NCI-H345 treated with DMSO at 0.1 percent for 48 hours (cell line): ENCODE results near the gene CLDN9.

Experiments used
- DNase-seq: peaks from one replicate; lab custom pipeline; 2025; ENCODE audit not compliant: unreplicated experiment; lab: John Stamatoyannopoulos, UW

CLDN9 gene

GRCh38 chr16:2974319-2975056 lies 38.2 kb upstream of the CLDN9 start:
- DNase-seq, result no peak

DNA sequence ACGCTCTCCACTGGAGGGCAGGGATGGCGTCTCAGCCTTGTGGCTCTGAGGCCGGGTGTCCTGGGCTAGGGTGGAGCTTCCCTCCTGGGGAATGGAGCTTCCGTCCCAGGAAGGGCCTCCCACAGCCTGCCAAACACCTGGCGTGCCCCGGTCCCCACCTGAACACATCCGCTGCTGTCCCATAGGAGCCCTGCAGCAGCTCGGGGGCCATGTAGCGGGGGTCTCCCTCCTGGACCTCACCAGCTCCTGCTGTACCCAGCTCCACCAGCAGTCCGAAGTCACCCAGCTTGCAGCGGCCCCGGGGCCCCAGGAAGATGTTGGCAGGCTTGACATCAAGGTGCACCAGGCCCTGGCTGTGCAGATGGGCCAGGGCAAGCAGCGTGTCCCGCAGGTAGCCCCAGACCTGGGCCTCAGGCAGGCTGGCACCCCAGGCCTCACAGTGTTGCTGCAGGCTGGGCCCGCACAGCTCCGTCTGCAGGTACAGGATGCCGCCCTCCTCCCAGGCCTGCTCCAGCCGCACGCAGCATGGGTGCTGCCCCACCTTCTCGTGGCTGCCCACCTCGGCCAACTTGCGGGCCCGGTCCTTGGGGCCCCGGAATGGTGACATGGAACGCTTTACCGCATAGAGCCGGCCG lies 37.4 kb upstream of the CLDN9 start:
- DNase-seq, result no peak

- no peak for DNase-seq
Observed at GRCh38 chr16:2976201-2976600, 36.5 kb upstream of the CLDN9 start.

DNA sequence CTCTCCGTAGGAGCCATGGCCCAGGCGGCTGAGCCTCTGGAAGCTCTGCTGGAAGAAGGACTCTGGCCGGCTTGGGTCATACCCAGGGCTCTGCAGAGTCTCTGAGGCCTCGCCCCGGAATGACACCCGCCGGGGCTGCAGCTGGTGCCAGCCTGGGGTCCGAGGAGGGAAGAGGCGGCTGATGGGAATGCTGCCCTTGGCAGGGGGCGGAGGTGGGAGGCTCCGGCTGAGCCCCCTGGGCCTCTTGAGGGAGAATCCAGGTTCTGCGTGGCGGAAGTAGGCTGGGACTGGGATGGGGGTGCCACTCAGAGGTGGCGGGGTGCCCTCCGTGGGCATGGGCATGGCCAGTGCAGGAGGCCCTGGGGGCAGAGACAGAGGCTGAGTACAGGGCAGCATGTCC lies 36.0 kb upstream of the CLDN9 start:
- DNase-seq, result no peak

- DNase-seq, result peak; percentile 65
Observed at GRCh38 chr16:2977440-2977839, 35.3 kb upstream of the CLDN9 start.

- no peak for DNase-seq
Observed at GRCh38 chr16:2979669-2980226, 33.0 kb upstream of the CLDN9 start.

DNA sequence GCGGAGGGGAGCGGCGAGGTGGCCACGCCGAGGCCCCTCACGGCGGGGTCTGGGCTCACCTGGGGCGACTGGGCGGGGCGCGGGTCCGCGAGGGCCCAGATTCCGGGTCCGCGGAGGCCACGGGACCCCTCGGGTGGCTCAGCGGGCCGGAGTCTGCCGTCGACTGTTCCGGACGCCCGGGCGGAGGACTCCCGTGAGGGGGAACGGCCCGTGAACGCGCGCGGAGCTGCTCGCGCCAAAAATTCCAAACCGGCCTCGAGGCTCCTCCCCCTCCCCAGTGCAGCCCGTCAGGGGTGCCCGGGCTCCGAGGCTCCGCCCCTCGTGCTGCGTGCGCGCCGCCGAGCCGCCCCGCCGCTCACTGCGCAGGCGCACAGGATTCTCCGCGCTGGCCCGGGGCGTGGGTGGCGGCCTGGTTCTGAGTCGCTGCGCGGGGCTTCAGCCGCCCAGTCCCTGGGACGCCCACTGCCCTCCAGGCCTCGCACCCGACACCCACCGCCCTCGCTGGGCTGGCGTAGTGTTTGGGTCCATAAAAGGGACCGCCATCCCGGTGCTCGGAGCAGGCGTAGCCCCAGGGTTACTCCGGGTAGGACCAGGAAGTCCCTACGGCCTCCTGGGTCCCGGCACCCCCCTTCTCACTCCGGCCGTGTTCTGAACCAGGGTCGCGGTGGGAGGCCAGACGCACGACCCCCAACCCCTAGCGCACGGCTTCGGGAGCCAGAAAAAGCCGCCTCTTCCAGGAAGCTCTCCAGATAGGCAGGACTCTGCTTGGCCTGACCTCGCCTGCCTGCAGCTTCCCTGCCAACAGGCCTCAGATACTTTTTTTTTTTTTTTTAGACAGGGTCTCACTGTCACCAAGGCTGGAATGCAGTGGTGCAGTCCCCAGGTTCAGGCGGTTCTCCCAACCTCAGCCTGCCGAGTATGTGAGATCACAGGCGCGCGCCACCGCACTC lies 32.2 kb upstream of the CLDN9 start, which contains the start of gene PKMYT1:
Gene PKMYT1, minus strand, starts transcription at position 220 of the 950 bp plus-strand sequence. CDS start 789 bp downstream, outside the sequence.
- DNase-seq, result peak; percentile 85

DNA sequence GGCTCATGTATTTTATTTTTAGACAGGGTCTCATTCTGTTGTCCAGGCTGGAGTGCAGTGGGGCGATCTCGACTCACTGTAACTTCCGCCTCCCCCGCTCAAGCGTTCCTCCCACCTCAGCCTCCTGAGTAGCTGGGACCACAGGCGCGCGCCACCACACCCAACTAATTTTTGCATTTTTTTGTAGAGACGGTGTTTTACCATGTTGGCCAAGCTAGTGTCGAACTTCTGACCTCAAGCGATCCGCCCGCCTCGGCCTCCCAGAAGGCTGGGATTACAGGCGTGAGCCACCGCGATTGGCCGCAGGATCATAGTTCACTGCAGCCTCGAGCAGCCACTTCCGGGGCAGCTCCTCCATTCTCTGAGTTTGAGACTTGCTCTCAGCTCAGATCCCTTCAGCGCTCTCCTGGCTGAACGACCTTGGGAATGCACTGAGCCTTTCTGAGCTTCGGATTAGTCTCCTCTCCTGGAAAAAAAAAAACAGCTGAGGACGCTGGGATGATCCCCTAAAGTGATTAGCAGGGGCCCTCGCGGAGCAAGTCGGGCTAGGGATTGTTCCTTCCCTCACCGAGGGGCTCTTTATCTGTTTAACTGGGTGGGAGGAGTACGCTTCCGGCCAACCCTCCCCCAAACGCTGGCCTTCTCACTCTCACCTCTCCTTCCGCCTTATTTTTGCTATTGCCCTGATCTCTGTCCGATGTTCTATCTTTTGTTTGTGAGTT lies 31.4 kb upstream of the CLDN9 start:
- DNase-seq, result no peak

DNA sequence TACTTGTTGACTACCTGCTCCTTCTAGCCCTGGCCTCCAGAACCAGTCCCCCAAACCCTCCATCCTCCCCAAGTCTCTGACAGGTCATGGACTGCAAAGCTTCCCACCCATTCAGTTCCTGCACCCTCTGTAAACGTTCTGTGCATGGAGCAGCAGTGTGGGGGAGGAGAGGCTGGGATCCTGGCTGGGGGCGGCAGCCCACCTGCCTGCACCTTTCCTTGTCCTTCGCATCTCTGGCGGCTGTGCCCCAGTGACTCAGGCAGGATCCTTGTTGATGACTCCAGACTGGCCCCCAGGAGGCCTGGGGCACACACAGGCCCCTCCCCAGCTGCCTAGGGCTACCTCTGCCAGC lies 30.8 kb upstream of the CLDN9 start:
- DNase-seq, result no peak

- DNase-seq, result no peak
Observed at GRCh38 chr16:2982402-2982801, 30.3 kb upstream of the CLDN9 start.

DNA sequence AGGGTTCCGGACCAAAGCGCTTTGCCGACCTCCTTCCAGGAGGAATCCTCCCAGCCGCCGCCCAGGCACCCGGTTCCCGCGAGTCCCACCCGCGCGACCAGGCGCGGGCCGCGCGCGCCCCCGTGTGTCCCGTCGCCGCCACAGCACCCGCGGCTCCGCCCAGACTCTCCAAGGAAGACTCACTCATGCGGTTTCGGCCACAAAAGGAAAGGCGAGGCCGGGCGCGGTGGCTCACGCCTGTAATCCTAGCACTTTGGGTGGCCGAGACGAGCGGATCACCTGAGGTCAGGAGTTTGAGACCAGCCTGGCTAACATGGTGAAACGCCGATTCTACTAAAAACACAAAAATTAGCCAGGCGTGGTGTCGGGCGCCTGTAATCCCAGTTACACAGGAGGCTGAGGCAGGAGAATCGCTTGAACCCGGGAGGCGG lies 29.0 kb upstream of the CLDN9 start:
- peak; percentile 60 for DNase-seq

- DNase-seq, result no peak
Observed at GRCh38 chr16:2985462-2985861, 27.3 kb upstream of the CLDN9 start.

DNA sequence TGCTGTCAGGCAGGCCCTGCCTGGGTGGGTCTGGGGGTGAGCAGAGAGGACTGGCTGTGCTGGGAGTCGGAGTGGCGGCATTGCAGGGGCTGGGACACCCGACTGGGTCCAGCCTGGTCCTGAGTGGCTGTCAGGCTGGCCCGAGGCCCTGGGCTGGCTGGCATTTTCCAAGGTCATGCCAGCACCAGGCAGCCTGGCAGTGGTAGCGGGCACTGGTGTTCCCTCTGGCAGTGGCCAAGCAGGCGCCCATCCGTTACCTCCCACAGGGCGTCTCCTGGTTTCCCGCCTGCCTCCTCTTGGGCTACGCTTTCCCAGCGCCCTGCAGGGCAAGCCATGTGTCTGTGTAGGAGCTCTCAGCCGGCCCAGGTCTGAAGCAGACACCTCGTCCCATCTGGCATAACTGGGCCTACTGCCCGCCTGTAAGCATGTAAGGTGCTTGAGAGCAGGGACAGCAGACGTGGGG lies 26.8 kb upstream of the CLDN9 start:
- DNase-seq, result no peak

DNA sequence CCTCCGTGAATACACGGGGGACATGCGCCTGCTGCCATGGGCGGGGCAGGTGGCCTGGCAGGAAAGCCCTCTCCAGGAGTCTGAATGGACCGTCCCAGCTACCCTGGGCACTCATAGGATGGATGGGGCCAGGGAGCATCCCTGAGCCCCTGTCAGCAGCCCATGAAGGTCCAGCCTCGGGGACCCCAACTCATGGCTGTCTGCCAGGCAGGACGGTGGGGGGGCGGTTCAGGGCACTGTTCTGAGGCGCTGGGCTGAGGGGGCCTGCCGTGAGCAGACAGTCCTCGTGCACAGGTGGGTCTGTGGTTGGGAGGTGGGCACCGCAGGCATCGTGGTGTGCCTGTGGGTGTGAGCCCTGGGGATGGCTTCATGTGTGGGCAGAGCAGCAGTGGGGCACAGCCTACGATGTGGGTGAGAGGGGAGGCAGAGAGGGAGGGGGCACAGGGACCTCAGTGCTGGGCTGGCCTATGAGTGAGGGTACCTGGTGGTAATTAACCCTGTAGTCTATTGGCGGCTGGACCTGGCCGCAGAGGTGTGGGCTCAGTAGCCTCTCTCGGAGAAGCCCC lies 26.0 kb upstream of the CLDN9 start:
- DNase-seq, result no peak

- DNase-seq, result no peak
Observed at GRCh38 chr16:2987286-2987685, 25.4 kb upstream of the CLDN9 start.

DNA sequence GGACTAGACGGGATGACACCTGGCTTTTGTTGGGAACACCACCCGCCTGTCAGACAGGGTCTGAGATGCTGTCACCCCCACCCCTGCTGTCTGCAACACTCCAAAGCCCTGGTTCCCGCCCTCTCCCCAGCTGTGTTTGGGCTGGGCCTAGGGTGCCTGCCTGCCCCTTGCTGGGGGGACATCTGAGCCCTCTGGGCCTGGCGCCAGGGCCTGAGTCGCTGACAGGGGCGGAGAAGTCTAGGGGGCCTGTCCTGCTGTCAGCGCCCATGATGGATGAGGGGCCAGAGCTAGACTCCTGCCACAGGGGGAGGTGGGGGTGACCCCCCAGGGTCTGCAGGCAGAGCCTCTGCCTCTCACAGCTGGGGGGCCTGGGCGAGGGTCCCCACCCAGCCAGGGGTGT lies 24.9 kb upstream of the CLDN9 start:
- DNase-seq, result peak; percentile 70

- no peak for DNase-seq
Observed at GRCh38 chr16:2988590-2989099, 24.1 kb upstream of the CLDN9 start.

GRCh38 chr16:2990891-2991290 lies 21.8 kb upstream of the CLDN9 start:
- no peak for DNase-seq

- DNase-seq, result no peak
Observed at GRCh38 chr16:2991566-2992261, 21.0 kb upstream of the CLDN9 start.
